Upper lobe of left lung (tissue), 6 donors: Measurements from ENCODE around the gene LIMK2. TPM values are rescaled to one million over a fixed set of nuclear protein-coding genes. Genes with fewer than 3 reads are reported as not detected.

Experiments
- ATAC-seq, 2 donors: fragments of 200-7000 bp; cut with Tn5 transposase; one replicate each; pipeline ENCODE4 v1.9.1; 2022; ENCODE audit warnings: mild to moderate bottlenecking in 2 of 2, moderate library complexity in 2 of 2; ENCODE audit not compliant: low FRiP score in 2 of 2
- DNase-seq, 2 donors: peaks; one replicate each; pipeline ENCODE4 v3.0.0-alpha.2; 2019 to 2020
- H3K27ac ChIP-seq, 4 donors: fragments of 200-600 bp; sonication (generic); one replicate each; pipeline ENCODE4 v1.5.1; 2016 to 2019
- H3K27me3 ChIP-seq, 4 donors: fragments of 200-600 bp; sonication (generic); one replicate each; pipeline ENCODE4 v1.5.1; 2017 to 2019
- H3K36me3 ChIP-seq, 4 donors: fragments of 200-600 bp; sonication (generic); one replicate each; pipeline ENCODE4 v1.5.1; 2016 to 2019
- H3K4me1 ChIP-seq, 4 donors: fragments of 200-600 bp; sonication (generic); one replicate each; pipeline ENCODE4 v1.5.1; 2018 to 2019
- H3K4me3 ChIP-seq, 4 donors: fragments of 200-600 bp; sonication (generic); one replicate each; pipeline ENCODE4 v1.5.1; 2017 to 2019; ENCODE audit warnings: mild to moderate bottlenecking in 2 of 4, moderate library complexity in 1 of 4
- H3K9me3 ChIP-seq, 4 donors: fragments of 200-600 bp; sonication (generic); one replicate each; pipeline ENCODE4 v1.5.1; 2018 to 2019
- EP300 ChIP-seq, 4 donors: sonication (generic); formaldehyde crosslinking; IDR thresholded peaks; one replicate each; pipeline ENCODE4 v1.5.1; 2017; ENCODE audit warnings: antibody characterized with exemption in 4 of 4, control low read depth in 2 of 4
- POLR2A ChIP-seq, 4 donors: fragments of 450-650 bp; IDR thresholded peaks; one replicate each; pipeline ENCODE4 v1.5.1; 2016 to 2017; ENCODE audit warnings: antibody characterized with exemption in 4 of 4, mild to moderate bottlenecking in 2 of 4
- POLR2AphosphoS5 ChIP-seq, 2 donors: sonication (generic); formaldehyde crosslinking; IDR thresholded peaks; one replicate each; pipeline ENCODE4 v1.5.1; 2017; ENCODE audit warnings: antibody characterized with exemption in 2 of 2
- WGBS, 2 donors: methylation state at CpG; one replicate each; pipeline ENCODE4 v1.1.5; 2017 to 2018; 5-methylcytosine and 5-hydroxymethylcytosine counted together
- total RNA-seq, 6 donors: library from RNA; depleted of rRNA in 4 of 6; stranded (reverse); fragments of >200 nt in 4 of 6; gene quantifications; one replicate each; pipeline versions ENCODE4 v1.1.0 to v1.2.1, GENCODE V29; 2016 to 2021
- TF ChIP-seq, protein P1 (sequence below), 6 experiments: fragments of 450-650 bp in 4 of 6; fragments of 200-600 bp in 2 of 6; sonication (generic) in 2 of 6; IDR thresholded peaks; one replicate each; pipeline ENCODE4 v1.5.1; 2016 to 2019; ENCODE audit warnings: antibody characterized with exemption in 6 of 6
- donor health status: DM: no; HTN: no; CAD: no; lungs with moderate emphysema.
- donor health status: DM: no; HTN: yes; CAD: no; lungs with severe emphysema.

LIMK2 gene
- total RNA-seq, 6 donors from 2014 or later, result 44.5 to 141 (median 75.8) TPM

GRCh38 chr22:31263896-31264640 is 52.0 kb downstream of the LIMK2 start:
- WGBS, 2 donors, result 90 to 95% methylated on average over 6 of the region's 6 CpGs
- Histone ChIP-seq H3K27me3 (no peaks in the 10 kb centered on the region), H3K9me3 (no peaks in the 10 kb centered on the region), H3K4me1 (peaks cover 0 to 13% (median 3%) of the 10 kb centered on the region in 4 donors), H3K36me3 (peaks cover 22 to 97% (median 88%) of the 10 kb centered on the region in 4 donors), H3K4me3 (no peak overlapping the region), H3K27ac (no peak overlapping the region)
- DNase-seq (no peak), ATAC-seq (no peak)
- no peak for TF ChIP-seq POLR2AphosphoS5 (IDR thresholded peaks at IDR 0.05)
- TF ChIP-seq, protein P1, sequence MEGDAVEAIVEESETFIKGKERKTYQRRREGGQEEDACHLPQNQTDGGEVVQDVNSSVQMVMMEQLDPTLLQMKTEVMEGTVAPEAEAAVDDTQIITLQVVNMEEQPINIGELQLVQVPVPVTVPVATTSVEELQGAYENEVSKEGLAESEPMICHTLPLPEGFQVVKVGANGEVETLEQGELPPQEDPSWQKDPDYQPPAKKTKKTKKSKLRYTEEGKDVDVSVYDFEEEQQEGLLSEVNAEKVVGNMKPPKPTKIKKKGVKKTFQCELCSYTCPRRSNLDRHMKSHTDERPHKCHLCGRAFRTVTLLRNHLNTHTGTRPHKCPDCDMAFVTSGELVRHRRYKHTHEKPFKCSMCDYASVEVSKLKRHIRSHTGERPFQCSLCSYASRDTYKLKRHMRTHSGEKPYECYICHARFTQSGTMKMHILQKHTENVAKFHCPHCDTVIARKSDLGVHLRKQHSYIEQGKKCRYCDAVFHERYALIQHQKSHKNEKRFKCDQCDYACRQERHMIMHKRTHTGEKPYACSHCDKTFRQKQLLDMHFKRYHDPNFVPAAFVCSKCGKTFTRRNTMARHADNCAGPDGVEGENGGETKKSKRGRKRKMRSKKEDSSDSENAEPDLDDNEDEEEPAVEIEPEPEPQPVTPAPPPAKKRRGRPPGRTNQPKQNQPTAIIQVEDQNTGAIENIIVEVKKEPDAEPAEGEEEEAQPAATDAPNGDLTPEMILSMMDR (IDR thresholded peaks at IDR 0.05), result no peak
- no peak for TF ChIP-seq EP300 (IDR thresholded peaks at IDR 0.05)
- TF ChIP-seq POLR2A (IDR thresholded peaks at IDR 0.05), result no peak

- no peaks in the 10 kb centered on the region for H3K9me3 ChIP-seq
- 92 to 100% methylated on average over 2 of the region's 2 CpGs for WGBS, 2 donors
- DNase-seq, result no peak
Measured at GRCh38 chr22:31268281-31268680, 56.2 kb downstream of the LIMK2 start.

GRCh38 chr22:31269892-31270579 is 57.9 kb downstream of the LIMK2 start:
- no peak overlapping the region for H3K4me3 ChIP-seq
- no peaks in the 10 kb centered on the region for H3K9me3 ChIP-seq
- H3K27me3 ChIP-seq, result no peaks in the 10 kb centered on the region
- no peak for TF ChIP-seq EP300 (IDR thresholded peaks at IDR 0.05)
- TF ChIP-seq, protein P1 (IDR thresholded peaks at IDR 0.05), result no peak
- TF ChIP-seq POLR2A (IDR thresholded peaks at IDR 0.05), result no peak
- TF ChIP-seq POLR2AphosphoS5 (IDR thresholded peaks at IDR 0.05), result no peak
- peaks cover 14 to 93% (median 72%) of the 10 kb centered on the region in 4 donors for H3K36me3 ChIP-seq
- H3K4me1 ChIP-seq, result peaks cover 0 to 18% (median 5%) of the 10 kb centered on the region in 4 donors
- WGBS, 2 donors, result 64 to 81% methylated on average over 2 of the region's 3 CpGs
- ATAC-seq (no peak), DNase-seq (no peak)
- H3K27ac ChIP-seq, result peak overlapping the region in 1 of 4 donors; percentile 61

More at GRCh38 chr22:31268281-31268680, 56.2 kb downstream of the LIMK2 start:
- peaks cover 0 to 10% (median 2%) of the 10 kb centered on the region in 4 donors for H3K4me1 ChIP-seq
- TF ChIP-seq, protein P1 (IDR thresholded peaks at IDR 0.05), result no peak
- TF ChIP-seq POLR2A (IDR thresholded peaks at IDR 0.05) (no peak), POLR2AphosphoS5 (IDR thresholded peaks at IDR 0.05) (no peak), EP300 (IDR thresholded peaks at IDR 0.05) (no peak)
- H3K27me3 ChIP-seq, result no peaks in the 10 kb centered on the region
- peaks cover 5 to 92% (median 75%) of the 10 kb centered on the region in 4 donors for H3K36me3 ChIP-seq
- no peak overlapping the region for H3K4me3 ChIP-seq
- ATAC-seq, result no peak
- no peak overlapping the region for H3K27ac ChIP-seq

DNA sequence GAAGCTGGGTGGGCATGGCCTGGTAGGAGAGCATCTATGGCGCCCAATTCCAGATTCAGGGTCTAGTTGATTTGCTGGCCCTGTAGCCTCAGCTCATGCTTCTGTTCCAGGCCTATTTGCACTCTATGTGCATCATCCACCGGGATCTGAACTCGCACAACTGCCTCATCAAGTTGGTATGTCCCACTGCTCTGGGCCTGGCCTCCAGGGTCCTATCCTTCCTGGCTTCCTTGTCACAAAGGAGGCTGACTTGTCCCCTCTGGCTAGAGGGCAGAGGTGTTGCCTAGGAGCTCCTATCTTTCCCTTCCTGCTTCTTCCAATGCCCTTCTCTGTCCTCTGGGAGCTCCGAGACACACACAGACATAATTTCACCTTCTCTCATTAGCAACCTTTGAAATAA is 58.9 kb downstream of the LIMK2 start:
- Histone ChIP-seq H3K27ac (peak overlapping the region in 2 of 4 donors; percentile 44 to 61), H3K36me3 (peaks cover 23 to 93% (median 75%) of the 10 kb centered on the region in 4 donors), H3K27me3 (no peaks in the 10 kb centered on the region), H3K4me3 (no peak overlapping the region), H3K4me1 (peaks cover 0 to 18% (median 5%) of the 10 kb centered on the region in 4 donors), H3K9me3 (no peaks in the 10 kb centered on the region)
- ATAC-seq (no peak), DNase-seq (no peak)
- no peak for TF ChIP-seq EP300 (IDR thresholded peaks at IDR 0.05)
- no peak for TF ChIP-seq POLR2AphosphoS5 (IDR thresholded peaks at IDR 0.05)
- TF ChIP-seq, protein P1 (IDR thresholded peaks at IDR 0.05), result no peak
- TF ChIP-seq POLR2A (IDR thresholded peaks at IDR 0.05), result no peak
- WGBS, 2 donors, result 96 to 99% methylated on average over 4 of the region's 4 CpGs
